Measurements from ENCODE around the gene UBE4B.

- TF ChIP-seq, protein P1, sequence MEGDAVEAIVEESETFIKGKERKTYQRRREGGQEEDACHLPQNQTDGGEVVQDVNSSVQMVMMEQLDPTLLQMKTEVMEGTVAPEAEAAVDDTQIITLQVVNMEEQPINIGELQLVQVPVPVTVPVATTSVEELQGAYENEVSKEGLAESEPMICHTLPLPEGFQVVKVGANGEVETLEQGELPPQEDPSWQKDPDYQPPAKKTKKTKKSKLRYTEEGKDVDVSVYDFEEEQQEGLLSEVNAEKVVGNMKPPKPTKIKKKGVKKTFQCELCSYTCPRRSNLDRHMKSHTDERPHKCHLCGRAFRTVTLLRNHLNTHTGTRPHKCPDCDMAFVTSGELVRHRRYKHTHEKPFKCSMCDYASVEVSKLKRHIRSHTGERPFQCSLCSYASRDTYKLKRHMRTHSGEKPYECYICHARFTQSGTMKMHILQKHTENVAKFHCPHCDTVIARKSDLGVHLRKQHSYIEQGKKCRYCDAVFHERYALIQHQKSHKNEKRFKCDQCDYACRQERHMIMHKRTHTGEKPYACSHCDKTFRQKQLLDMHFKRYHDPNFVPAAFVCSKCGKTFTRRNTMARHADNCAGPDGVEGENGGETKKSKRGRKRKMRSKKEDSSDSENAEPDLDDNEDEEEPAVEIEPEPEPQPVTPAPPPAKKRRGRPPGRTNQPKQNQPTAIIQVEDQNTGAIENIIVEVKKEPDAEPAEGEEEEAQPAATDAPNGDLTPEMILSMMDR (IDR thresholded peaks at IDR 0.05; ENCODE audit: borderline replicate concordance, extremely low read depth, low read length, poor library complexity, severe bottlenecking) = no peak
- no peak for TF ChIP-seq EZH2 (IDR thresholded peaks at IDR 0.05; ENCODE audit: borderline replicate concordance, low read depth, low read length, severe bottlenecking)
Observed at GRCh38 chr1:10056599-10056987, 23.8 kb downstream of the UBE4B start.

Data from DND-41 (cell line).